Aorta (tissue), 5 donors: ENCODE data around the gene KIF16B. TPM values are rescaled to one million over a fixed set of nuclear protein-coding genes. Genes with fewer than 3 reads are reported as not detected.
A peak's percentile ranks its signal among the peaks of the same experiment; 100 is the strongest.

ENCODE experiments used
- ATAC-seq: fragments of 200-7000 bp; cut with Tn5 transposase; one replicate; pipeline ENCODE4 v1.9.1; 2022; ENCODE audit warnings: moderate library complexity; ENCODE audit not compliant: low FRiP score
- DNase-seq, 2 donors: peaks; one replicate each; pipeline ENCODE4 v3.0.0-alpha.2; 2020
- H3K27ac ChIP-seq, 2 donors: one replicate each; pipeline ENCODE4 v1.5.1; 2013; ENCODE audit warnings: low read length in 2 of 2, mild to moderate bottlenecking in 2 of 2, moderate library complexity in 2 of 2, control low read depth in 1 of 2, inconsistent platforms in 1 of 2, low read depth in 1 of 2
- H3K27me3 ChIP-seq, 2 donors: one replicate each; pipeline ENCODE4 v1.6.1; 2013; ENCODE audit warnings: control low read depth in 1 of 2, low read length in 1 of 2, mild to moderate bottlenecking in 1 of 2, moderate library complexity in 1 of 2; ENCODE audit not compliant: insufficient read depth in 2 of 2, control insufficient read depth in 1 of 2
- H3K36me3 ChIP-seq, 2 donors: one replicate each; pipeline ENCODE4 v1.6.1; 2013; ENCODE audit warnings: control low read depth in 1 of 2, low read length in 1 of 2, mild to moderate bottlenecking in 1 of 2; ENCODE audit not compliant: insufficient read depth in 2 of 2, control insufficient read depth in 1 of 2
- H3K4me1 ChIP-seq, 2 donors: one replicate each; pipeline ENCODE4 v1.6.1; 2013; ENCODE audit warnings: low read length in 2 of 2, control low read depth in 1 of 2, mild to moderate bottlenecking in 1 of 2, moderate library complexity in 1 of 2; ENCODE audit not compliant: insufficient read depth in 2 of 2, control insufficient read depth in 1 of 2
- H3K4me3 ChIP-seq, 2 donors: one replicate each; pipeline ENCODE4 v1.5.1; 2013; ENCODE audit warnings: low read length in 2 of 2, control low read depth in 1 of 2, mild to moderate bottlenecking in 1 of 2
- H3K9me3 ChIP-seq: one replicate; pipeline ENCODE4 v1.6.1; 2013; ENCODE audit warnings: mild to moderate bottlenecking, low read length; ENCODE audit not compliant: control insufficient read depth
- WGBS, 2 donors: extraction: QIAGEN DNeasy Blood & Tissue Kit; methylation state at CpG; one replicate each; pipeline ENCODE4 v1.1.7; 2013; 5-methylcytosine and 5-hydroxymethylcytosine counted together
- intact Hi-C, 2 donors: fragments of 100-400 bp; cut with DNase I; formaldehyde crosslinking; loops; one replicate each; pipeline versions ENCODE4 v1.14.2 to v1.15.0; 2022
- polyA plus RNA-seq, 2 donors: library from polyadenylated mRNA; stranded (reverse); fragments of 200-250 nt; gene quantifications; one replicate each; pipeline ENCODE4 v1.2.3, GENCODE V29; 2013
- total RNA-seq, 2 donors: library from RNA; stranded (reverse); fragmentation: NEBNext Ultra II Directional; extraction: Animal tissue kit (Norgen Biotek cat#: 25700); gene quantifications; one replicate each; pipeline ENCODE4 v1.2.1, GENCODE V29; 2021
- donor health status: healthy with polysubstance abuse.
- donor health status: Bipolar disorder and iron deficiency.
- donor health status: DM: no; HTN: no; CAD: no.
- donor health status: DM: no; HTN: no; CAD: no.
- donor health status: DM: yes; HTN: yes; CAD: no.

KIF16B gene
- total and polyA plus RNA-seq, 4 donors, result 6.5 to 20.6 (median 13.8) TPM

GRCh38 chr20:16539280-16540021, 33.8 kb downstream of the KIF16B start:
- Histone ChIP-seq H3K4me3 (no peak overlapping the region), H3K9me3 (no peaks in the 10 kb centered on the region), H3K27me3 (no peaks in the 10 kb centered on the region), H3K27ac (no peak overlapping the region), H3K36me3 (no peaks in the 10 kb centered on the region), H3K4me1 (peaks cover 0 to 6% of the 10 kb centered on the region in 2 donors)
- DNase-seq (no peak), ATAC-seq (no peak)
- intact Hi-C loops, result no loop called here
- WGBS, 2 donors, result 87% methylated on average over 5 of the region's 5 CpGs

DNA sequence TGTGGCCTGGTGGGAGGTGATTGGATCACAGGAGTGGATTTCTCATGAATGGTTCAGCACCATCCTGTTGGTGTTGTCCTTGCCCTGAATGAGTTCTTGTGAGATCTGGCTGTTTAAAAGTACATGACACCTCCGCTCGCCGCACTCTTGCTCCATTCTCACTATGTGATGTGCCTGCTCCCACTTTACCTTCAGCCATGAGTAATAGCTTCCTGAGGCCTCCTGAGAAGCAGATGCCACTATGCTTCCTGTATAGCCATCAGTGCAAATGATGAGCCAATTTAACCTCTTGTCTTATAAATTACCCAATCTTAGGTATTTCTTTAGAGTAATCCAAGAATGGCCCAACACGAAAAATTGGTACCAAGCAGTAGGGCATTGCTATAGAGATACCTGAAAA, 34.5 kb downstream of the KIF16B start:
- Histone ChIP-seq H3K9me3 (no peaks in the 10 kb centered on the region), H3K4me3 (no peak overlapping the region), H3K27ac (no peak overlapping the region), H3K27me3 (no peaks in the 10 kb centered on the region), H3K4me1 (peaks cover 0 to 6% of the 10 kb centered on the region in 2 donors), H3K36me3 (no peaks in the 10 kb centered on the region)
- 98% methylated on average over 4 of the region's 4 CpGs for WGBS, 2 donors
- intact Hi-C loops, result no loop called here
- ATAC-seq (no peak), DNase-seq (no peak)

DNA sequence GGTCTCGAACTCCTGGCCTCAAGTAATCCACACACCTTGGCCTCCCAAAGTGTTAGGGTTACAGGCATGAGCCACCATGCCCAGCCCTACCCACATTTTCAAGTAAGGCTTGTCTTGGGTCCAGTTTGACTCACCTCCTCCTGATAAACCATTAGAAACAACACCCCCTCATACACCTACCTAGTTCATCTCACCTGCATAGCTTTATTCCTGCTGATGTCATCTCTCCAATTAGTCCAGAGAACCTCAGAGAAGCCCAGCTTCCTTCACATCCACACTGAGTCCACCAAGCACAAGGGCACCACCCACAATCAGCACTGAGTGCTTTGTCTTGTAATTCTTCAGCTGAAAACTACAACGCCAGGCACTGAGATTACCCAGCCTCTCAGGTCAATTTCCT, 35.3 kb downstream of the KIF16B start:
- Histone ChIP-seq H3K4me1 (peaks cover 0 to 6% of the 10 kb centered on the region in 2 donors), H3K4me3 (no peak overlapping the region), H3K27ac (no peak overlapping the region), H3K36me3 (no peaks in the 10 kb centered on the region), H3K9me3 (no peaks in the 10 kb centered on the region), H3K27me3 (no peaks in the 10 kb centered on the region)
- DNase-seq, result no peak
- intact Hi-C loops, result no loop called here
- WGBS, 2 donors, result 94 to 100% methylated on average over 2 of the region's 2 CpGs
- ATAC-seq, result no peak

DNA sequence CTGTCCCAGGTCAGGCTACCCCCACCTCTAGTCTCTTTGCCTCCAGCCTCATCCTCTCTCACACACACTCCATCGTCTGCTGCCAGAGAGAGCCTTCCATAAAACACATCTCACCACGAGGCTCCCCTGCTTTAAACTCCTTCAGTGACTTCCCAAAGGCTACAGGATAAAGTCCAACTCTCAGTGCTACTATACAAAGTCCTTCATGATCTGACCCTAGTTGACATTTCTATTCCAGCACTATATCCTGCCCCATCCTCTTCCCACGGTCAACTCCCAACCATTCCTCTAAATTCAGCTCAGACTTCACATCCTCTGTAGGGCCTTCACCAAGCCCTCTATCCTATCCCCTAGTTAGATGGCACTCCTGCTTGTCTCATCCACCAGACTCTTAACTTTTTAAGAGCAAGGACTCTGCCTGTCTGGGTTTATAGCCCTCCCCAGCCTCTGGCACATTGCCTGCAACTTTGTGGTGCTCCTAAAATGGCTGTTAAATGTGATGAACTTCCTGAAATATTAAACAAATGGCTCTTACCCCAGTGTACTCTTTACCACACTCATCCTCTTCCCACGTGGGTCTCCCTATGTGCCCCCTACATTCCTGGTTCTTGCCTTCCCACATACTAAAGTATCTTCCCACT, 36.1 kb downstream of the KIF16B start:
- no peak for ATAC-seq
- DNase-seq, result no peak
- intact Hi-C loops, result no loop called here
- Histone ChIP-seq H3K4me1 (peaks cover 0 to 6% of the 10 kb centered on the region in 2 donors), H3K9me3 (no peaks in the 10 kb centered on the region), H3K27me3 (no peaks in the 10 kb centered on the region), H3K36me3 (no peaks in the 10 kb centered on the region), H3K4me3 (no peak overlapping the region), H3K27ac (no peak overlapping the region)
- 88 to 90% methylated on average over 4 of the region's 4 CpGs for WGBS, 2 donors

GRCh38 chr20:16535277-16535676, 38.0 kb downstream of the KIF16B start:
- H3K4me3 ChIP-seq, result no peak overlapping the region
- intact Hi-C loops, result no loop called here
- ATAC-seq (no peak), DNase-seq (no peak)
- no peaks in the 10 kb centered on the region for H3K36me3 ChIP-seq
- H3K27me3 ChIP-seq, result no peaks in the 10 kb centered on the region
- no peak overlapping the region for H3K27ac ChIP-seq
- peaks cover 0 to 1% of the 10 kb centered on the region in 2 donors for H3K4me1 ChIP-seq
- no peaks in the 10 kb centered on the region for H3K9me3 ChIP-seq
- 94 to 95% methylated on average over 2 of the region's 2 CpGs for WGBS, 2 donors

DNA sequence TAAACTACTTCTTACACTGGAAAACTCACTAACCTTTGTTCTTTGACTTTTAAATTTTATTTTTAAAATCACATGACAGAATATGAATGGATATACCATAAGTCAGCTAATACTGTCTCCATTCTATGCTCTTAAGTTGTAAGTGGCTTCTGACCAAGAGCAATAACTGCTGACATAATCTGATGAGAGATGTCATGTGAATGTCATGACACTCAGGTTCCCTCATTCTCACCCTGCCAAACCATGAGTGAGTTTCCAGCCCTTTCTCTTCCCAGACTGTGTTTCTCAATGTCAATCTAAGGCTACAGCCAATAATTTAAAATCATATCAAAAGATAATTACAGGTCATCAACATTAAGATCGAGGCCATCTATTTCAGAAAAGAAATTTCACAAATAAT, 39.7 kb downstream of the KIF16B start:
- no peak overlapping the region for H3K4me3 ChIP-seq
- no peaks in the 10 kb centered on the region for H3K27me3 ChIP-seq
- intact Hi-C loops, result no loop called here
- peaks cover 0 to 1% of the 10 kb centered on the region in 2 donors for H3K4me1 ChIP-seq
- no peaks in the 10 kb centered on the region for H3K9me3 ChIP-seq
- H3K36me3 ChIP-seq, result no peaks in the 10 kb centered on the region
- 70 to 83% methylated on average over 1 of the region's 1 CpG for WGBS, 2 donors
- H3K27ac ChIP-seq, result no peak overlapping the region
- no peak for ATAC-seq
- DNase-seq, result no peak

GRCh38 chr20:16531485-16531884, 41.8 kb downstream of the KIF16B start:
- Histone ChIP-seq H3K4me3 (no peak overlapping the region), H3K4me1 (no peaks in the 10 kb centered on the region), H3K36me3 (peaks cover 0 to 2% of the 10 kb centered on the region in 2 donors), H3K27ac (no peak overlapping the region), H3K27me3 (no peaks in the 10 kb centered on the region), H3K9me3 (no peaks in the 10 kb centered on the region)
- ATAC-seq (no peak), DNase-seq (no peak)
- 94 to 95% methylated on average over 8 of the region's 8 CpGs for WGBS, 2 donors
- intact Hi-C loops, result no loop called here

GRCh38 chr20:16530201-16530681, 43.0 kb downstream of the KIF16B start:
- Histone ChIP-seq H3K36me3 (peaks cover 0 to 3% of the 10 kb centered on the region in 2 donors), H3K9me3 (no peaks in the 10 kb centered on the region), H3K27ac (no peak overlapping the region), H3K4me1 (no peaks in the 10 kb centered on the region), H3K27me3 (no peaks in the 10 kb centered on the region), H3K4me3 (no peak overlapping the region)
- WGBS, 2 donors, result 86 to 87% methylated on average over 15 of the region's 15 CpGs
- ATAC-seq (peak; percentile 44), DNase-seq (no peak)
- intact Hi-C loops, result no loop called here

DNA sequence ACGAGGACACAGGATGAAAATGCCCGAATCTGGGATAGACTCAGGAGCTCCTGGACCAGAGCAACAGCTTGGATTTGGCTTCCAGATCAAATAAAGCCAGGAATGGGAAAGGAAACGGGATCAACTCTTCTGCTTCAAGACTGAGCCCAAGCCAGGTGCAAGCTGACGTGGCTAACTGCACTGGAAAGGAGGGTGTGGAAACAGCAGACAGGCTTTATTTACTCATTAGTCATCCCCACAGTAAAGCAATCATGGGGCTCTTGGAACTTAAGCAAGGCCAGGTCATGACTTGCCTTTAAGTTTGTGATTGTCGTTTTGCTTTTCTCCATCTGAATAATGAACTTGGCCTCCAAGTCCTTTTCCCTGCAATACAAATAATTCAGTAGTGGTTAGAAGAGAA, 45.2 kb downstream of the KIF16B start:
- WGBS, 2 donors, result 77 to 84% methylated on average over 5 of the region's 5 CpGs
- H3K4me3 ChIP-seq, result no peak overlapping the region
- H3K4me1 ChIP-seq, result no peaks in the 10 kb centered on the region
- H3K27ac ChIP-seq, result no peak overlapping the region
- H3K36me3 ChIP-seq, result peaks cover 0 to 5% of the 10 kb centered on the region in 2 donors
- no peak for ATAC-seq
- intact Hi-C loops, result no loop called here
- no peaks in the 10 kb centered on the region for H3K27me3 ChIP-seq
- no peaks in the 10 kb centered on the region for H3K9me3 ChIP-seq
- no peak for DNase-seq
